ENCODE measurements around the gene BACE2.
"Not testable (repeated sequence)": the region's sequence is repeated elsewhere in the genome, so short reads cannot be mapped to it uniquely, and the experiment has no call there.

The BACE2 gene

GRCh38 chr21:41235201-41235600 is 67.2 kb downstream of the BACE2 start:
- TF ChIP-seq SP1 (IDR thresholded peaks at IDR 0.05), result no peak
- no peak for TF ChIP-seq NFRKB (IDR thresholded peaks at IDR 0.05)
- TF ChIP-seq, protein P1, sequence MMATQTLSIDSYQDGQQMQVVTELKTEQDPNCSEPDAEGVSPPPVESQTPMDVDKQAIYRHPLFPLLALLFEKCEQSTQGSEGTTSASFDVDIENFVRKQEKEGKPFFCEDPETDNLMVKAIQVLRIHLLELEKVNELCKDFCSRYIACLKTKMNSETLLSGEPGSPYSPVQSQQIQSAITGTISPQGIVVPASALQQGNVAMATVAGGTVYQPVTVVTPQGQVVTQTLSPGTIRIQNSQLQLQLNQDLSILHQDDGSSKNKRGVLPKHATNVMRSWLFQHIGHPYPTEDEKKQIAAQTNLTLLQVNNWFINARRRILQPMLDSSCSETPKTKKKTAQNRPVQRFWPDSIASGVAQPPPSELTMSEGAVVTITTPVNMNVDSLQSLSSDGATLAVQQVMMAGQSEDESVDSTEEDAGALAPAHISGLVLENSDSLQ (IDR thresholded peaks at IDR 0.05), result no peak
- TF ChIP-seq CTBP1 (IDR thresholded peaks at IDR 0.05; ENCODE audit: borderline replicate concordance), result no peak
- no peak for TF ChIP-seq ZNF384 (IDR thresholded peaks at IDR 0.05)
- no peak for TF ChIP-seq ARNT (IDR thresholded peaks at IDR 0.05)
- TF ChIP-seq ELF4 (IDR thresholded peaks at IDR 0.05), result no peak
- no peak for TF ChIP-seq HDGF (IDR thresholded peaks at IDR 0.05; ENCODE audit: borderline replicate concordance)
- TF ChIP-seq FOXA1 (IDR thresholded peaks at IDR 0.05), result no peak
- no peak for TF ChIP-seq L3MBTL2 (conservative IDR thresholded peaks at IDR 0.05)
- TF ChIP-seq SUZ12 (IDR thresholded peaks at IDR 0.05), result no peak
- no peak for DNase-seq (ENCODE audit: extremely low spot score)
- ChIA-PET POLR2A (no interaction called here), CTCF (no interaction called here)

DNA sequence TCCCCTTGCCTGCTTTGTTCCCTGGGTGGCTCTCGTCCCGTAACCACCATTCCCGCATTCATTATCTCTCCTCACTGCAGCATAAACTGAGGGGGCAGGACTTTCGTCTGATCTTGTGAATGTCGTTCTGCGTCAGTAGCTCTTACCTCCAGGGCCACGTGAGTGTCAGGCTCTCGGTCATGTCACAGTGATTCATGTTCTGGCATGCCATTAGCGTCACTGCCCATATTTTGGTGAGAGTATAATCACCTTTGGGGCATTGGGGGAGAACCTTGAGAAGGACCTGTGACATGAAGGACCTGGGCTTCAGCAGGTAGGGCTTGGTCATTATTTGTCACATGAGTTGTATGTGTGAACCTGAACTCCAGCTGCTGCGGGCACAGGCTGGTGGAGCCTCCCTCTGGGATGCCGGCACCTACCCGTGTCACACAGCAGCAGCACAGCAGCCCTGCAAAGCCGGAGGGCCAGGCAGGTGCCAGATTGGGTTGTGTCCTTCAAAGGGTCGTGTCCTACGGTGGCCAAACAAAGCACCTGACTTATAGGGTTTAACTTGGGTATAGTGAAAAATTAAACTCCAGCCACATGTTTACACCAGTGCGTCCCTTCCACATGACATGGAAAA is 68.5 kb downstream of the BACE2 start:
- DNase-seq (ENCODE audit: extremely low spot score), result no peak
- ChIA-PET CTCF (no interaction called here), POLR2A (no interaction called here)
- TF ChIP-seq FOXM1 (IDR thresholded peaks at IDR 0.05; ENCODE audit: borderline replicate concordance), result no peak
- no peak for TF ChIP-seq HDGF (IDR thresholded peaks at IDR 0.05; ENCODE audit: borderline replicate concordance)
- no peak for TF ChIP-seq TARDBP (IDR thresholded peaks at IDR 0.05)
- TF ChIP-seq ZNF384 (IDR thresholded peaks at IDR 0.05), result no peak
- no peak for TF ChIP-seq CTBP1 (IDR thresholded peaks at IDR 0.05; ENCODE audit: borderline replicate concordance)
- no peak for TF ChIP-seq ELF4 (IDR thresholded peaks at IDR 0.05)
- TF ChIP-seq L3MBTL2 (conservative IDR thresholded peaks at IDR 0.05), result no peak
- TF ChIP-seq SUZ12 (IDR thresholded peaks at IDR 0.05), result no peak
- TF ChIP-seq FOXK2 (IDR thresholded peaks at IDR 0.05), result no peak
- no peak for TF ChIP-seq ARNT (IDR thresholded peaks at IDR 0.05)
- no peak for TF ChIP-seq NFRKB (IDR thresholded peaks at IDR 0.05)
- no peak for TF ChIP-seq BHLHE40 (IDR thresholded peaks at IDR 0.05; ENCODE audit: borderline replicate concordance)
- TF ChIP-seq SP1 (IDR thresholded peaks at IDR 0.05), result no peak
- TF ChIP-seq, protein P1 (IDR thresholded peaks at IDR 0.05), result no peak
- no peak for TF ChIP-seq FOXA1 (IDR thresholded peaks at IDR 0.05)

DNA sequence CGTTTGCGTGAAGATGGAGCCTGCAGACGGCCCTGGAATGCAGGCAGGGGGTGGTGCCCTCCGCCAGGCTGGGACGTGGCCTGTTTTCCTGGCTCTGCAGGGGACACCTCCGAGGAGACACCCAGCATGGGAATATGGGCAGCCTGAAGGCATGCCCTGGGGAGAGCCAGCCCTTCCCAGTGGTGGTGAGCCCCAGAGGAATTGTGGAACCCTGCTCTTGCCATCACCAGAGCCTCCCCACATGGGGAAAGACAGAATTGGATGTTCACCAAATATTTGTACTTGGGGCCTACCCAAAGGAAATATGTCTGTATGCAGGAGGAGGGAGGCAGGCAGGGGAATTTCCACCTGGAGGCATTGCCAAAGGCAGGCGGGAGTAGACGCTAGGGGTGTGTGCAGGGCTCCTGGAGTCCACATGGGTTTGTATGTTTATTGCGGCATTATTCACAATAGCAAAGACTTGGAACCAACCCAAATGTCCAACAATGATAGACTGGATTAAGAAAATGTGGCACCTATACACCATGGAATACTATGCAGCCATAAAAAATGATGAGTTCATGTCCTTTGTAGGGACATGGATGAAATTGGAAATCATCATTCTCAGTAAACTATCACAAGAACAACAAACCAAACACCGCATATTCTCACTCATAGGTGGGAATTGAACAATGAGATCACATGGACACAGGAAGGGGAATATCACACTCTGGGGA is 70.3 kb downstream of the BACE2 start:
- POLR2A ChIA-PET; DNase-seq (ENCODE audit: extremely low spot score); CTCF ChIA-PET: not testable (repeated sequence)

DNA sequence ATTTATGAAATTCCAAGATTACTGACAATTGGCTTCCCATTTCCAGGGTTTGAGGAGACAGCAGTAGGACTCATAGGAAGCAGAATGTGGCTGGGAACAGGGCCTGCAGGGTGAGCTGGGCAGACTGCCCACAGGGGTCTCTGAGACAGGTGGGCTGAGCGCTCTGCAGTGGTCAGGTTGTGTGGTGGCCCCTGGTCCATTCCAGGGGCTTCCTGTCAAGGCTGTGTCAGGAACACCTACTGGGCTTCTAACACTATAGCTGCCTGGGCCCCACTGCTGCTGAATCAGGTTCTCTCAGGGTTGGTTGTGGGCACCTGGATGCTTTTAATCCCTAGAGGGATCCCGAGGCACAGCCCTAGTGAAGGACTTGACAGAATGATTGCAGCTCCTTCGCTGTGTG is 72.1 kb downstream of the BACE2 start:
- DNase-seq (ENCODE audit: extremely low spot score), result no peak
- ChIA-PET CTCF (no interaction called here), POLR2A (no interaction called here)
- TF ChIP-seq HDGF (IDR thresholded peaks at IDR 0.05; ENCODE audit: borderline replicate concordance) (no peak), CTBP1 (IDR thresholded peaks at IDR 0.05; ENCODE audit: borderline replicate concordance) (no peak), L3MBTL2 (conservative IDR thresholded peaks at IDR 0.05) (no peak), NFRKB (IDR thresholded peaks at IDR 0.05) (no peak), SUZ12 (IDR thresholded peaks at IDR 0.05) (no peak), LEF1 (IDR thresholded peaks at IDR 0.05; ENCODE audit: borderline replicate concordance) (no peak), SP1 (IDR thresholded peaks at IDR 0.05) (no peak), FOXK2 (IDR thresholded peaks at IDR 0.05) (no peak), BHLHE40 (IDR thresholded peaks at IDR 0.05; ENCODE audit: borderline replicate concordance) (no peak), ZNF384 (IDR thresholded peaks at IDR 0.05) (no peak), ARNT (IDR thresholded peaks at IDR 0.05) (no peak), FOXA1 (IDR thresholded peaks at IDR 0.05) (no peak), TARDBP (IDR thresholded peaks at IDR 0.05) (no peak), ELF4 (IDR thresholded peaks at IDR 0.05) (no peak), FOXM1 (IDR thresholded peaks at IDR 0.05; ENCODE audit: borderline replicate concordance) (no peak)
- TF ChIP-seq, protein P1 (IDR thresholded peaks at IDR 0.05), result no peak

DNA sequence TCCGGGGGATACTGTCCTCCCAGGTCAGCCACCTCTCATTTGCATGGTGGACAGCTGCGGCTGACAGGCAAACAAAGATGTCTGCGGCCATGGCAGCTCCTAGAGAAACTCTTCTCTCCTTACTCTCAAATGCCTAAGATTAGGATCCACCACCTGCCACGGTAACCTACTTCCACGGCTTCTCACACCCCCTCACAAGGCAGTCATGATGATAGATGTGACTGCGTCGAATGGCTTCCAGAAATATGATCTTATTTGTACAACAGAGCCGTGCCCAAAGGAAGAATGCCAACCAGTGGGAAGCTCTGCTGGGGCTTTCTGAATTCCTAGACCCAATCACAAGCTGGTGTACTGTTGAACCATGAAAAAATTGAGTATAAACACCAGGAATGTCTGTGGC is 73.4 kb downstream of the BACE2 start:
- DNase-seq (ENCODE audit: extremely low spot score), result no peak
- POLR2A ChIA-PET, result no interaction called here
- no peak for TF ChIP-seq TARDBP (IDR thresholded peaks at IDR 0.05)
- TF ChIP-seq ARNT (IDR thresholded peaks at IDR 0.05), result no peak
- TF ChIP-seq SP1 (IDR thresholded peaks at IDR 0.05), result no peak
- TF ChIP-seq NFRKB (IDR thresholded peaks at IDR 0.05), result no peak
- TF ChIP-seq, protein P1 (IDR thresholded peaks at IDR 0.05), result no peak
- TF ChIP-seq FOXM1 (IDR thresholded peaks at IDR 0.05; ENCODE audit: borderline replicate concordance), result no peak
- CTCF ChIA-PET, result no interaction called here

DNA sequence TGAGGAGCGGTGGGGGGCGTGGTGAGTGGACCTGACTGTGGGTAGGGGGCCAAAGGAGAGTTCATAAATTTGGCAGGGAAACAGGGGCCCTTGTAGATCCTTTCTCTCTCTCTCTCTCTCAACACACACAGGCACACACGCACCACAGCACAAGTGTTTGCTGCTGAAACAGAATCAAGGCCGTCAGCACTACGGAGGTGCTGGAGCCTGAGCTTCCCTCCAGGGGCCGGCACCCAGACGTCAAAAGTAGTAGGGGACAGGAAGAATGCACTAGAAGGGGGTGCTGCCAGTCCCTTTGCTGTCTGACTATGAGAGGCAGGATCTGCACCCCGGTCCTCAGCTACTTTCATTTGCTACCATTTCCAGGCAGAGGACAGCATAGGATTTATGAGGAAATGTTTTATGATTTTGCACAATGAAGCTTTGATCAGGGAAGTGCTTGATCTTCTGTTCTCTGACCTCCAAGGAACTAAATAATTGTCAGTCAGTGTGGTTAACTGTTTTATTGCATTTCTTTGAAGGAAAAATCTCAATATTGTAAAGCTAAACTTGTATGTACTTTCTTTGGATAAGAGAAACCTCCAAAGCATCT is 74.4 kb downstream of the BACE2 start:
- no peak for DNase-seq (ENCODE audit: extremely low spot score)
- POLR2A ChIA-PET, result no interaction called here
- no peak for TF ChIP-seq FOXA1 (IDR thresholded peaks at IDR 0.05)
- no peak for TF ChIP-seq BHLHE40 (IDR thresholded peaks at IDR 0.05; ENCODE audit: borderline replicate concordance)
- no peak for TF ChIP-seq ELF4 (IDR thresholded peaks at IDR 0.05)
- no peak for TF ChIP-seq SUZ12 (IDR thresholded peaks at IDR 0.05)
- no peak for TF ChIP-seq LEF1 (IDR thresholded peaks at IDR 0.05; ENCODE audit: borderline replicate concordance)
- TF ChIP-seq FOXK2 (IDR thresholded peaks at IDR 0.05), result no peak
- no peak for TF ChIP-seq NFRKB (IDR thresholded peaks at IDR 0.05)
- TF ChIP-seq, protein P1 (IDR thresholded peaks at IDR 0.05), result no peak
- TF ChIP-seq ARNT (IDR thresholded peaks at IDR 0.05), result no peak
- TF ChIP-seq FOXM1 (IDR thresholded peaks at IDR 0.05; ENCODE audit: borderline replicate concordance), result no peak
- no peak for TF ChIP-seq CTBP1 (IDR thresholded peaks at IDR 0.05; ENCODE audit: borderline replicate concordance)
- no peak for TF ChIP-seq ZNF384 (IDR thresholded peaks at IDR 0.05)
- TF ChIP-seq TARDBP (IDR thresholded peaks at IDR 0.05), result no peak
- no peak for TF ChIP-seq SP1 (IDR thresholded peaks at IDR 0.05)
- TF ChIP-seq L3MBTL2 (conservative IDR thresholded peaks at IDR 0.05), result no peak
- no peak for TF ChIP-seq HDGF (IDR thresholded peaks at IDR 0.05; ENCODE audit: borderline replicate concordance)
- CTCF ChIA-PET, result no interaction called here
